Transverse colon (tissue), 4 donors: ENCODE results near the gene SLC35F2. TPM values are rescaled to one million over a fixed set of nuclear protein-coding genes. Genes with fewer than 3 reads are reported as not detected.
A peak's percentile ranks its signal among the peaks of the same experiment; 100 is the strongest.

Source experiments
- DNase-seq: peaks from one replicate; pipeline ENCODE4 v3.0.0-alpha.2; 2019
- H3K27ac ChIP-seq, 4 donors: fragments of 200-600 bp; sonication (generic); 2 replicates each; pipeline ENCODE4 v1.5.1; 2016 to 2018; ENCODE audit warnings: inconsistent platforms in 4 of 4
- H3K27me3 ChIP-seq: fragments of 200-600 bp; sonication (generic); 2 replicates; pipeline ENCODE4 v1.5.1; 2017; ENCODE audit warnings: inconsistent platforms
- H3K36me3 ChIP-seq, 4 donors: fragments of 200-600 bp; sonication (generic); 2 replicates each; pipeline ENCODE4 v1.5.1; 2017 to 2019; ENCODE audit warnings: inconsistent platforms in 4 of 4
- H3K4me1 ChIP-seq, 4 donors: fragments of 200-600 bp; sonication (generic); 2 replicates each; pipeline ENCODE4 v1.5.1; 2017 to 2020; ENCODE audit warnings: inconsistent platforms in 4 of 4
- H3K4me3 ChIP-seq, 4 donors: fragments of 200-600 bp; sonication (generic); 1 replicate in 1 of 4; 2 replicates in 3 of 4; pipeline versions ENCODE4 v1.5.1 to v1.6.1; 2017 to 2019; ENCODE audit warnings: inconsistent platforms in 4 of 4
- H3K9me3 ChIP-seq, 2 donors: fragments of 200-600 bp; sonication (generic); 2 replicates each; pipeline ENCODE4 v1.5.1; 2017 to 2019; ENCODE audit warnings: inconsistent platforms in 2 of 2
- EP300 ChIP-seq: sonication (generic); formaldehyde crosslinking; IDR thresholded peaks from one replicate; pipeline ENCODE4 v1.6.1; 2017; ENCODE audit warnings: antibody characterized with exemption, low read depth
- POLR2A ChIP-seq: fragments of 450-650 bp; IDR thresholded peaks from one replicate; pipeline ENCODE4 v1.6.1; 2016; ENCODE audit warnings: antibody characterized with exemption, mild to moderate bottlenecking, moderate library complexity
- POLR2AphosphoS5 ChIP-seq, 3 donors: sonication (generic); formaldehyde crosslinking; IDR thresholded peaks; one replicate each; pipeline ENCODE4 v1.6.1; 2016; ENCODE audit warnings: antibody characterized with exemption in 3 of 3
- WGBS, 2 donors: methylation state at CpG; one replicate each; pipeline ENCODE4 v1.1.5; 2018; ENCODE audit warnings: low coverage in 1 of 2; 5-methylcytosine and 5-hydroxymethylcytosine counted together
- in situ Hi-C, 4 donors: fragments of 200-750 bp; cut with MboI; loops; one replicate each; pipeline versions ENCODE4 v1.15.0 to v1.15.1; 2017; ENCODE audit warnings: low sequenced_read_pairs in 3 of 4, low pct_ligation_motif_present in 1 of 4, low pct_unique_long_range_greater_than_20kb in 1 of 4
- intact Hi-C: fragments of 100-400 bp; cut with DNase I; formaldehyde crosslinking; loops from one replicate; pipeline ENCODE4 v1.15.1; 2023; ENCODE audit warnings: low total_unique reads
- total RNA-seq, 4 donors: library from RNA; depleted of rRNA; stranded (reverse); fragments of >200 nt; gene quantifications; one replicate each; pipeline ENCODE4 v1.1.0, GENCODE V29; 2016
- TF ChIP-seq, protein P1 (sequence below), 5 experiments: fragments of 200-600 bp in 3 of 5; fragments of 450-650 bp in 2 of 5; sonication (generic) in 3 of 5; IDR thresholded peaks; 1 replicate in 2 of 5; 2 replicates in 3 of 5; pipeline ENCODE4 v1.5.1; 2016 to 2017; ENCODE audit warnings: antibody characterized with exemption in 5 of 5, inconsistent platforms in 3 of 5, mild to moderate bottlenecking in 2 of 5, moderate library complexity in 1 of 5

The SLC35F2 gene
- total RNA-seq, 4 donors from 2014 or later, result 2.2 to 29.2 (median 18.8) TPM

DNA sequence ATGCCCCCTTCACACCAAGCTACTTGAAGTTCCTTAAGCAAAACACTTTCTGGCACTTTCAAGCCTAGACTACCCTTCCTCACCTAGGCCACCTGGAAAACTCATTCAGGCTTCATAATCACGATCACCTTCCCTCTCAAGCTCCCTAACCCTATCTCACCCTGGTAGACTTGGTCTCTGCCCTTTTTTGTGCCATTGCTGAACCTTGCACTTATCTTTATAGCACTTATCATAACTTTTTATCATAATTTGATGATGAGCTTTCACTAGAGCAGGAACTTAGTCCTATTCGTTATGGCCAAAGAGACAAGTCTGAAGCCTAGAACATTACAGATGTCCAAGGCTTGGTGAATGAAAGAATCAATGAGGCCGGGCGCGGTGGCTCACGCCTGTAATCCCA lies 5.5 kb downstream of the SLC35F2 start:
- intact Hi-C loops, result no loop called here
- in situ Hi-C loops, result no loop called here
- Histone ChIP-seq H3K27me3 (no peaks in the 10 kb centered on the region), H3K4me1 (peaks cover 0 to 35% (median 7%) of the 10 kb centered on the region in 4 donors), H3K36me3 (no peaks in the 10 kb centered on the region), H3K9me3 (no peaks in the 10 kb centered on the region), H3K27ac (peak overlapping the region; percentile 70 to 77 (median 74)), H3K4me3 (no peak overlapping the region)
- TF ChIP-seq EP300 (no peak), POLR2A (no peak), POLR2AphosphoS5 (IDR thresholded peaks at IDR 0.05) (no peak)
- TF ChIP-seq, protein P1, sequence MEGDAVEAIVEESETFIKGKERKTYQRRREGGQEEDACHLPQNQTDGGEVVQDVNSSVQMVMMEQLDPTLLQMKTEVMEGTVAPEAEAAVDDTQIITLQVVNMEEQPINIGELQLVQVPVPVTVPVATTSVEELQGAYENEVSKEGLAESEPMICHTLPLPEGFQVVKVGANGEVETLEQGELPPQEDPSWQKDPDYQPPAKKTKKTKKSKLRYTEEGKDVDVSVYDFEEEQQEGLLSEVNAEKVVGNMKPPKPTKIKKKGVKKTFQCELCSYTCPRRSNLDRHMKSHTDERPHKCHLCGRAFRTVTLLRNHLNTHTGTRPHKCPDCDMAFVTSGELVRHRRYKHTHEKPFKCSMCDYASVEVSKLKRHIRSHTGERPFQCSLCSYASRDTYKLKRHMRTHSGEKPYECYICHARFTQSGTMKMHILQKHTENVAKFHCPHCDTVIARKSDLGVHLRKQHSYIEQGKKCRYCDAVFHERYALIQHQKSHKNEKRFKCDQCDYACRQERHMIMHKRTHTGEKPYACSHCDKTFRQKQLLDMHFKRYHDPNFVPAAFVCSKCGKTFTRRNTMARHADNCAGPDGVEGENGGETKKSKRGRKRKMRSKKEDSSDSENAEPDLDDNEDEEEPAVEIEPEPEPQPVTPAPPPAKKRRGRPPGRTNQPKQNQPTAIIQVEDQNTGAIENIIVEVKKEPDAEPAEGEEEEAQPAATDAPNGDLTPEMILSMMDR (IDR thresholded peaks at IDR 0.05), result no peak
- DNase-seq, result no peak
- WGBS, 2 donors, result 76 to 100% methylated on average over 1 to 6 of the region's 6 CpGs

DNA sequence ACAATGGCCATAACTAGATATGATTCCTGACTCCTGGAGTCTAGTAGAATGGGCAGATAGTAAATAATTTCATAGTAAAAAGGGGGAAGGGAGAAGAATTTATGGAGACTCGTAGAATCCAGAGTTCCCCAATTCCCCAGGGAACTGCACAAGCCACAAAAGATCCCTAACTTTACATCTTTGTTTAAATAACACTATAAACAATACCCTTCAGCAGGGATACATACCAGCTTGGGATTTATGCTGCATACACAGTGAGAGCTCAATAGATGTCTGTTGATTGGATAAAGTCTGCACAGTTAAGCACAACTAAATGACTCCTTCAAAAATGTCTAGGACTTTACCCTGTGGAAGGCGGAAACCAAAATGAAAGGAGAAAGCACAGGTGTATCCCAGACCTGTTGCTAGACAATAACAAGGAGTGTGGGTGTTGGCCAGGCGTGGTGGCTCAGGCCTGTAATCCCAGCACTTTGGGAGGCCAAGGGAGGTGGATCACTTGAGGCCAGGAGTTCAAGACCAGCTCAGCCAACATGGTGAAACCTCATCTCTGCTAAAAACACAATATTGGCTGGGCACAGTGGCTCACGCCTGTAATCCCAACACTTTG lies 6.8 kb downstream of the SLC35F2 start:
- Histone ChIP-seq H3K4me1 (peaks cover 0 to 23% (median 7%) of the 10 kb centered on the region in 4 donors), H3K27me3 (no peaks in the 10 kb centered on the region), H3K9me3 (no peaks in the 10 kb centered on the region), H3K4me3 (no peak overlapping the region), H3K36me3 (no peaks in the 10 kb centered on the region), H3K27ac (peak overlapping the region; percentile 70 to 77 (median 74))
- intact Hi-C loops (no loop called here), in situ Hi-C loops (no loop called here)
- DNase-seq, result peak; percentile 67
- 46 to 80% methylated on average over 1 to 4 of the region's 4 CpGs for WGBS, 2 donors
- TF ChIP-seq POLR2AphosphoS5 (IDR thresholded peaks at IDR 0.05) (peak in 1 of 3 donors; percentile 37), POLR2A (no peak)

DNA sequence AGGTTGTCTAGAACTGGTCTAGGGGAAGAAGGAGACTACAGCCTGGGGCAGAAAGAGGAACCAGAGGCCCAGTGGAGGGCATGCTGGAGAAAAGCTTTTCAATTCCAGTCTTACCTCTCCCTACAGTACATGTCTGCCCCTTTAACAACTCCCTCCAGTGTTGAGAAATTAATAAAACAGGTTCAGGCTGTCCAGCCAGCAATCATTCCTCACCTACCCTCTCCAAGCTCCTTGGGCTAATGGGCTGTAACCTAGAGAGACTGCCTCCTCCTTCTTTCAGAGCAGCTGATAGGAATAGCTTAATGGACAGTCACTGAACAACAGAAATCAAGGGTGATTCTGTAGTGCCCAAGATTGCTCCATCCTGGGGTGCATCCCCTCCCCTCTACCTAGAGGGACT lies 8.8 kb downstream of the SLC35F2 start:
- Histone ChIP-seq H3K9me3 (no peaks in the 10 kb centered on the region), H3K27ac (no peak overlapping the region), H3K4me3 (no peak overlapping the region), H3K4me1 (peaks cover 0 to 19% (median 7%) of the 10 kb centered on the region in 4 donors), H3K27me3 (no peaks in the 10 kb centered on the region), H3K36me3 (no peaks in the 10 kb centered on the region)
- no peak for TF ChIP-seq POLR2AphosphoS5 (IDR thresholded peaks at IDR 0.05)
- TF ChIP-seq POLR2A, result no peak
- TF ChIP-seq, protein P1 (IDR thresholded peaks at IDR 0.05), result no peak
- TF ChIP-seq EP300, result no peak
- DNase-seq, result no peak
- intact Hi-C loops (no loop called here), in situ Hi-C loops (no loop called here)

DNA sequence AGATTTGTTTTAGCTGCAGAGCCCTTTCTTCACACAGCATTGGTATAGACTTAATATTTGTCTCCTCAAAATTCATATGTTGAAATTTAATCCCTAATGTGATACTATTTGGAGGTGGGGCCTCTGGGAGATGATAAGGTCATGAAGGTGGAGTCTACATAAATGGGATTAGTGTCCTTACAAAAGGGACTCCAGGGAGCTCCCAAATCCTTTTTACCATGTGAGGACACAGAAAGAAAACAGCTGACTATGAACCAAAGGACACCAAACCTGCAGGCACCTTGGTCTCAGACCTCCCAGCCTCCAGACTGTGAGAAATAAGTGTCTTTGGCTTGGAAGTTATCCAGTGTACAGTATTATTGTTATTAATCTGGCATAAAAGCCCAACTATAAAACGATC lies 10.2 kb downstream of the SLC35F2 start:
- WGBS, 2 donors, result 62% methylated on average over 1 of the region's 1 CpG; no CpG with 5 or more reads in 1 of the 2 donors
- no peak for TF ChIP-seq POLR2A
- TF ChIP-seq POLR2AphosphoS5 (IDR thresholded peaks at IDR 0.05), result no peak
- no peak for TF ChIP-seq EP300
- TF ChIP-seq, protein P1 (IDR thresholded peaks at IDR 0.05), result no peak
- intact Hi-C loops, result no loop called here
- no peaks in the 10 kb centered on the region for H3K27me3 ChIP-seq
- peaks cover 0 to 17% (median 7%) of the 10 kb centered on the region in 4 donors for H3K4me1 ChIP-seq
- H3K36me3 ChIP-seq, result no peaks in the 10 kb centered on the region
- no peak for DNase-seq
- no peak overlapping the region for H3K4me3 ChIP-seq
- no peaks in the 10 kb centered on the region for H3K9me3 ChIP-seq
- in situ Hi-C loops, result no loop called here
- H3K27ac ChIP-seq, result no peak overlapping the region

DNA sequence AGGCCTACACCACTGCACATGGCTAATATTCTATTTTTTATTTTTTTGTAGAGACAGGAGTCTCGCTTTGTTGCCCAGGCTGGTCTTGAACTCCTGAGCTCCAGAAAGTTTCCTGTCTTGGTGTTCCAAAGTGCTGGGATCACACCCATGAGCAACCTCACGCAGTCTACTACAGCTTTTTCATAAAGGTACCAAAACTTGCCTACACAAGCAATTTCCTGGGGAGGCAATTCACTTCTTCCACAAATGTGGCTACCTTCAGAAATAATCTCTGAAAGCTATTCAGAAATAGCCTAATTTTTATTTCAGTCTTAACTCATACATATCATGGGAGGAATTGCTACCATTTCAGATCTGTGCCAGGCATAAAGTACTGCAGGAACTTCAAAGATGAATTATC lies 11.4 kb downstream of the SLC35F2 start:
- no peaks in the 10 kb centered on the region for H3K27me3 ChIP-seq
- H3K4me3 ChIP-seq, result no peak overlapping the region
- 92 to 98% methylated on average over 2 of the region's 2 CpGs for WGBS, 2 donors
- H3K27ac ChIP-seq, result no peak overlapping the region
- TF ChIP-seq POLR2A, result no peak
- TF ChIP-seq POLR2AphosphoS5 (IDR thresholded peaks at IDR 0.05), result no peak
- intact Hi-C loops, result no loop called here
- DNase-seq, result no peak
- no peaks in the 10 kb centered on the region for H3K9me3 ChIP-seq
- in situ Hi-C loops, result no loop called here
- H3K4me1 ChIP-seq, result peaks cover 0 to 10% (median 3%) of the 10 kb centered on the region in 4 donors
- no peaks in the 10 kb centered on the region for H3K36me3 ChIP-seq
